Measurements from ENCODE around the gene ATP8A2. TPM values are rescaled to one million over a fixed set of nuclear protein-coding genes. Genes with fewer than 3 reads are reported as not detected.
"Not testable (repeated sequence)": the region's sequence is repeated elsewhere in the genome, so short reads cannot be mapped to it uniquely, and the experiment has no call there.

Gene ATP8A2
- total RNA-seq, 2 donors from 2014 or later, result 0.41 to 1.6 TPM

DNA sequence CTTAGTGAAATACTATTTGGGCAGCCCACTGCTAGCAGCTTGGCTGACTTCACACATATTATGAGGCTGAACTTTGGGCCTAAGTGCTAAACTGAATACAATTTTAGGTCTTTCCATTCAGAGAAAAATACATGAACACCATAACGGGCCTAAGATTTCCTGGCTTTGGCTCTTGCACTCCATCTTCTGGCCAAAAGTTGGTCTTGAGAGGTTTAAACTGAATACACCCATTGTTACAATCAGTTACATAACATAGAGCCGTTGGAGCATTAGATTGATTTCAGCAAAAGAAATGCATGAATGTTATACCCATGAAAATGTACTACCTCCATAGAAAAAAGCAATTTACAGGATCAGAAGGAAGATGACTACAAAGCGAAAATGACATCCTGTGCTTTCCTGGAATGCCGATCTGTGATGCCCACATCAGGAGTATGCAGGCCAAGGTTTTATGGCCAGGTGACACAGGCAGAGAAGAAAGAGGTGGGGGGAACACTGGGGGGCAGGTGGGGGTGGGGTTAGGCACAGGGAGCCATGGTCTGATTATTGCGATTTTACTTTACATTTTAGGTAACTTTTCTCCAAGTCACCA, 691.2 kb downstream of the ATP8A2 start:
- no peak overlapping the region for H3K4me3 ChIP-seq
- DNase-seq (ENCODE audit: low spot score) (no peak), ATAC-seq (ENCODE audit: insufficient number of reproducible peaks, low FRiP score, low read depth) (no peak)
- no peaks in the 10 kb centered on the region for H3K4me1 ChIP-seq (ENCODE audit: control insufficient read depth in 1 of 2, low read depth in 2 of 2)
- no peaks in the 10 kb centered on the region for H3K36me3 ChIP-seq
- no peaks in the 10 kb centered on the region for H3K9me3 ChIP-seq
- H3K27me3 ChIP-seq (replicated peaks; ENCODE audit: insufficient read depth), result no peaks in the 10 kb centered on the region
- no peak overlapping the region for H3K27ac ChIP-seq
- TF ChIP-seq, protein P1, sequence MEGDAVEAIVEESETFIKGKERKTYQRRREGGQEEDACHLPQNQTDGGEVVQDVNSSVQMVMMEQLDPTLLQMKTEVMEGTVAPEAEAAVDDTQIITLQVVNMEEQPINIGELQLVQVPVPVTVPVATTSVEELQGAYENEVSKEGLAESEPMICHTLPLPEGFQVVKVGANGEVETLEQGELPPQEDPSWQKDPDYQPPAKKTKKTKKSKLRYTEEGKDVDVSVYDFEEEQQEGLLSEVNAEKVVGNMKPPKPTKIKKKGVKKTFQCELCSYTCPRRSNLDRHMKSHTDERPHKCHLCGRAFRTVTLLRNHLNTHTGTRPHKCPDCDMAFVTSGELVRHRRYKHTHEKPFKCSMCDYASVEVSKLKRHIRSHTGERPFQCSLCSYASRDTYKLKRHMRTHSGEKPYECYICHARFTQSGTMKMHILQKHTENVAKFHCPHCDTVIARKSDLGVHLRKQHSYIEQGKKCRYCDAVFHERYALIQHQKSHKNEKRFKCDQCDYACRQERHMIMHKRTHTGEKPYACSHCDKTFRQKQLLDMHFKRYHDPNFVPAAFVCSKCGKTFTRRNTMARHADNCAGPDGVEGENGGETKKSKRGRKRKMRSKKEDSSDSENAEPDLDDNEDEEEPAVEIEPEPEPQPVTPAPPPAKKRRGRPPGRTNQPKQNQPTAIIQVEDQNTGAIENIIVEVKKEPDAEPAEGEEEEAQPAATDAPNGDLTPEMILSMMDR (IDR thresholded peaks at IDR 0.05), result peak; percentile 46

DNA sequence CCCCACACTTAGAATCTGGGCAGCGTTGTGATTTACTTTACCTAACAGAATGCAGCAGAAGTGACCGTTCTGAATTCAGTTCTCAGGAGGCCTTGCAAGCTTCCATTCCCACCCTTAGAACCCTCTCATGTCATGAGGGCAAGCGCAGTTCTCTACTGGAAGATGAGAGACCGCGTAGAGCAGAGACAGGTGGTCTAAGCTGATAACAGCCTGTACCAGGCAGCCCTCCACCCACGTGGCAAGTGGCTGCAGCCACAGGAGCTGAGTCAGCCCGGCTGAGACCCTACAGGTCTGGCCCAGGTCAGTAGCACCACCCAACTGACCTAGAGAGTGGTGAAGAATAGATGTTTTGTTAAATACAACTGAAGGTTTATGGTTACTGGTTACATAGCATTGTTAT, 694.7 kb downstream of the ATP8A2 start:
- not testable (repeated sequence) for H3K4me3 ChIP-seq; H3K27me3 ChIP-seq (replicated peaks; ENCODE audit: insufficient read depth); H3K4me1 ChIP-seq (ENCODE audit: control insufficient read depth in 1 of 2, low read depth in 2 of 2); H3K27ac ChIP-seq; H3K36me3 ChIP-seq; ATAC-seq (ENCODE audit: insufficient number of reproducible peaks, low FRiP score, low read depth); H3K9me3 ChIP-seq; DNase-seq (ENCODE audit: low spot score)

DNA sequence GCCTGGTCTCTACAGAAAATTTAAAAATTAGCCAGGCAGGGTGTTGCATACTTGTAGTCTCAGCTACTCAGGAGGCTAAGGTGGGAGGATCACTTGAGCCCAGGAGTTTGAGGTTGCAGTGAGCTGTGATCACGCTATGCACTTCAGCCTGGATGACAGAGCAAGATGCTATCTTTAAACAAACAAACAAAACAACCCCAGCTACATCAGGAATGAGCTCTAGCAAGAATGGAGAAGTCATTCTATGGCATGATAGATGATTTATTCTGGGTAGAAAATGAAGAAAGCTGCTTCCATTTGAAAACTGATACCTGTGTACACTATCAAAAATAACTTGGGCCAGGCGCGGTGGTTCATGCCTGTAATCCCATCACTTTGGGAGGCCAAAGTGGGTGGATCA, 695.8 kb downstream of the ATP8A2 start:
- ATAC-seq (ENCODE audit: insufficient number of reproducible peaks, low FRiP score, low read depth) (no peak), DNase-seq (ENCODE audit: low spot score) (no peak)
- H3K4me3 ChIP-seq, result no peak overlapping the region
- no peak overlapping the region for H3K27ac ChIP-seq
- no peaks in the 10 kb centered on the region for H3K27me3 ChIP-seq (replicated peaks; ENCODE audit: insufficient read depth)
- TF ChIP-seq, protein P1 (IDR thresholded peaks at IDR 0.05), result no peak
- no peaks in the 10 kb centered on the region for H3K36me3 ChIP-seq
- no peaks in the 10 kb centered on the region for H3K4me1 ChIP-seq (ENCODE audit: control insufficient read depth in 1 of 2, low read depth in 2 of 2)
- no peaks in the 10 kb centered on the region for H3K9me3 ChIP-seq

DNA sequence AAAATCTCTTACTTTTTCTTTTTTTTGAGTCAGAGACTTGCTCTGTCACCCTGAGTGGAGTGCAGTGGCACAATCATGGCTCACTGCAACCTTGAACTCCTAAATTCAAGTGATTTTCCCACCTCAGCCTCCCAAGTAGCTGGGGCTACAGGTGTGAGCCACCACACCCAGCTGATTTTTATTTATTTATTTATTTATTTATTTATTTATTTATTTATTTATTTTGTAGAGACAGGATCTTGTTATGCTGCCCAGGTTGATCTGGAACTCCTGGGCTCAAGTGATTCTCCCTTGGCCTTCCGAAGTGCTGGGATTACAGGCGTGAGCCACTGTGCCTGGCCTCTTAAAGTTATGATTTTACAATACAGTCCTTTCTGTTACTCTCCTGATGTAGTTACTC, 696.6 kb downstream of the ATP8A2 start:
- not testable (repeated sequence) for DNase-seq (ENCODE audit: low spot score); ATAC-seq (ENCODE audit: insufficient number of reproducible peaks, low FRiP score, low read depth); H3K27ac ChIP-seq; H3K36me3 ChIP-seq; H3K9me3 ChIP-seq; H3K27me3 ChIP-seq (replicated peaks; ENCODE audit: insufficient read depth); H3K4me1 ChIP-seq (ENCODE audit: control insufficient read depth in 1 of 2, low read depth in 2 of 2); H3K4me3 ChIP-seq

DNA sequence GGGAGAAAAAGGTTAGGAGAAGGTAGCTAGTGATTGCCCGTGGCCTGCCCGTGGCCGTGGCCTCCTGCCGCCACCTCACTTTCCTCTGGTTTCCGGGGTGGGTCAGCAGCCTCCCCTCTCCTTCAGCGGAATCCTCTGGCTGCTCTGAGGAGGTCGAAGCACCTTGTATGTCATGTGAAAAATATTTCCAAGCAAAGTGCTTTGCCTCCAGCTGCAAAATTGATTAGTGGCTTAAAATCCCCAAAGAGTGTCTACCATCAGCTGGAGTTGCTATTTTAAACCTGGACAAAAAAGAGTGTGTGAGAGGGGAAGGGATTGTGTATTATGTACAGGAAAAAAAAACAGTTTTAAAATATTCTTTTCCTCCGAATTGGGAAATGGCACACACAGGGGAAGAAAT, 697.9 kb downstream of the ATP8A2 start:
- H3K36me3 ChIP-seq; DNase-seq (ENCODE audit: low spot score); H3K27ac ChIP-seq; ATAC-seq (ENCODE audit: insufficient number of reproducible peaks, low FRiP score, low read depth); H3K9me3 ChIP-seq; H3K4me3 ChIP-seq; H3K27me3 ChIP-seq (replicated peaks; ENCODE audit: insufficient read depth); H3K4me1 ChIP-seq (ENCODE audit: control insufficient read depth in 1 of 2, low read depth in 2 of 2): not testable (repeated sequence)

- no peaks in the 10 kb centered on the region for H3K9me3 ChIP-seq
- TF ChIP-seq, protein P1 (IDR thresholded peaks at IDR 0.05), result no peak
- no peak for ATAC-seq (ENCODE audit: insufficient number of reproducible peaks, low FRiP score, low read depth)
- H3K4me3 ChIP-seq, result no peak overlapping the region
- H3K27me3 ChIP-seq (replicated peaks; ENCODE audit: insufficient read depth), result no peaks in the 10 kb centered on the region
- no peak for DNase-seq (ENCODE audit: low spot score)
- H3K27ac ChIP-seq, result no peak overlapping the region
- no peaks in the 10 kb centered on the region for H3K4me1 ChIP-seq (ENCODE audit: control insufficient read depth in 1 of 2, low read depth in 2 of 2)
- H3K36me3 ChIP-seq, result no peaks in the 10 kb centered on the region
These were observed 699.9 kb downstream of the ATP8A2 start for GRCh38 chr13:26071691-26072090.

DNA sequence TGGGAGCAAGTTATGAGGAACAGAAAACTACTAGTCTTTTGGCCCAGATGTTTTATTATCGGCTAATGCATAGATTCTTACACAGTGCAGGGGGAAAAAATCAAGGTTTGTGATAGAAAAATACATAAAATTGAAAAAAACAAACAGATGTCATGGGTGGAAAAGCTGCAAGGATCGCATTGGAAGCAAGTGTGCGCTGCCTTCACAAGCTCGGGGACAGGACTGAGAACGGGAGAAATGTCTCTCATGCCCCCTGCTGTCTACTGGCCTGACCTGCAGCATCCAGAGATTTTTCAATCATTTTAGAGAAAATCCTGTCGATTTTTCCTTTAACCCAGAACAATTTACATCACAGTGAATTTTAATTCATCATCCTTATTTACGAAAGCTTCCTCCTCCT, 700.6 kb downstream of the ATP8A2 start:
- not testable (repeated sequence) for H3K4me1 ChIP-seq (ENCODE audit: control insufficient read depth in 1 of 2, low read depth in 2 of 2); DNase-seq (ENCODE audit: low spot score); H3K27me3 ChIP-seq (replicated peaks; ENCODE audit: insufficient read depth); H3K9me3 ChIP-seq; H3K4me3 ChIP-seq; ATAC-seq (ENCODE audit: insufficient number of reproducible peaks, low FRiP score, low read depth); H3K36me3 ChIP-seq; H3K27ac ChIP-seq
